Right renal cortex interstitium (tissue), 3 donors: ENCODE data around the gene MALT1. TPM values are rescaled to one million over a fixed set of nuclear protein-coding genes. Genes with fewer than 3 reads are reported as not detected.
"Not testable (repeated sequence)": the region's sequence is repeated elsewhere in the genome, so short reads cannot be mapped to it uniquely, and the experiment has no call there.

Experiments used
- DNase-seq, 3 donors: peaks; one replicate each; pipeline ENCODE4 v3.0.0-alpha.2; 2013; ENCODE audit warnings: low read depth in 3 of 3, low spot score in 2 of 3
- polyA plus RNA-seq, 3 donors: library from polyadenylated mRNA; unstranded; fragments of 120-200 nt; gene quantifications; one replicate each; pipeline ENCODE4 v1.2.1, GENCODE V29; 2013; ENCODE audit not compliant: insufficient read length in 3 of 3

Gene MALT1
- 10 to 100 TPM; 28.8 to 30.1 (median 30.0) TPM for polyA plus RNA-seq

- peak; percentile 63 to 82 (median 75) for DNase-seq
Observed at GRCh38 chr18:58671111-58671631, at the start of gene MALT1. MALT1 (plus strand) TSS chr18:58671465; CDS start chr18:58671644, 179 bp downstream.

GRCh38 chr18:58624011-58624410 lies 47.3 kb upstream of the MALT1 start:
- DNase-seq: no peak

- DNase-seq: no peak
Observed at GRCh38 chr18:58625839-58626238, 45.4 kb upstream of the MALT1 start.

- no peak for DNase-seq
Observed at GRCh38 chr18:58630071-58630470, 41.2 kb upstream of the MALT1 start.

GRCh38 chr18:58631301-58631700 lies 40.0 kb upstream of the MALT1 start:
- no peak for DNase-seq

GRCh38 chr18:58632552-58632951 lies 38.7 kb upstream of the MALT1 start:
- no peak for DNase-seq

- DNase-seq: no peak
Observed at GRCh38 chr18:58633874-58634273, 37.4 kb upstream of the MALT1 start.

GRCh38 chr18:58635891-58636290 lies 35.4 kb upstream of the MALT1 start:
- DNase-seq: no peak

GRCh38 chr18:58637197-58637596 lies 34.1 kb upstream of the MALT1 start:
- no peak for DNase-seq

GRCh38 chr18:58637946-58638345 lies 33.3 kb upstream of the MALT1 start:
- DNase-seq: no peak

GRCh38 chr18:58638441-58638840 lies 32.8 kb upstream of the MALT1 start:
- DNase-seq: no peak

- no peak for DNase-seq
Observed at GRCh38 chr18:58639237-58639636, 32.0 kb upstream of the MALT1 start.

- no peak for DNase-seq
Observed at GRCh38 chr18:58639751-58640427, 31.4 kb upstream of the MALT1 start.

- no peak for DNase-seq
Observed at GRCh38 chr18:58640428-58640805, 30.8 kb upstream of the MALT1 start.

GRCh38 chr18:58640891-58641610 lies 30.2 kb upstream of the MALT1 start:
- DNase-seq: no peak

GRCh38 chr18:58643557-58643956 lies 27.7 kb upstream of the MALT1 start:
- DNase-seq: not testable (repeated sequence)

GRCh38 chr18:58645398-58645797 lies 25.9 kb upstream of the MALT1 start:
- DNase-seq: no peak

GRCh38 chr18:58646334-58646862 lies 24.9 kb upstream of the MALT1 start:
- no peak for DNase-seq

GRCh38 chr18:58649966-58650816 lies 21.1 kb upstream of the MALT1 start:
- DNase-seq: no peak

GRCh38 chr18:58650830-58651229 lies 20.4 kb upstream of the MALT1 start:
- DNase-seq: not testable (repeated sequence)
